ENCODE measurements around the gene SLC19A1.
A peak's percentile ranks its signal among the peaks of the same experiment; 100 is the strongest.

SLC19A1 gene

GRCh38 chr21:45558044-45558721 lies 15.9 kb upstream of the SLC19A1 start:
- no peak for DNase-seq (ENCODE audit: low read depth)

GRCh38 chr21:45557616-45558043 lies 15.4 kb upstream of the SLC19A1 start:
- no peak for DNase-seq (ENCODE audit: low read depth)

- DNase-seq (ENCODE audit: low read depth), result no peak
These were observed 14.7 kb upstream of the SLC19A1 start for GRCh38 chr21:45556645-45557615.

- no peak for DNase-seq (ENCODE audit: low read depth)
These were observed 14.0 kb upstream of the SLC19A1 start for GRCh38 chr21:45556302-45556644.

GRCh38 chr21:45555557-45556301 lies 13.5 kb upstream of the SLC19A1 start:
- DNase-seq (ENCODE audit: low read depth), result no peak

GRCh38 chr21:45555251-45555556 lies 13.0 kb upstream of the SLC19A1 start:
- DNase-seq (ENCODE audit: low read depth), result no peak

- peak; percentile 24 for DNase-seq (ENCODE audit: low read depth)
These were observed 12.4 kb upstream of the SLC19A1 start for GRCh38 chr21:45554477-45555175.

- DNase-seq (ENCODE audit: low read depth), result no peak
These were observed 10.6 kb upstream of the SLC19A1 start for GRCh38 chr21:45552696-45553391.

- DNase-seq (ENCODE audit: low read depth), result no peak
These were observed 9.8 kb upstream of the SLC19A1 start for GRCh38 chr21:45551783-45552695.

GRCh38 chr21:45551316-45551715 lies 9.1 kb upstream of the SLC19A1 start:
- peak; percentile 49 for DNase-seq (ENCODE audit: low read depth)

- DNase-seq (ENCODE audit: low read depth), result no peak
These were observed 8.4 kb upstream of the SLC19A1 start for GRCh38 chr21:45550522-45551210.

- no peak for DNase-seq (ENCODE audit: low read depth)
These were observed 7.6 kb upstream of the SLC19A1 start for GRCh38 chr21:45549626-45550463.

- no peak for DNase-seq (ENCODE audit: low read depth)
These were observed 6.7 kb upstream of the SLC19A1 start for GRCh38 chr21:45548711-45549491.

- no peak for DNase-seq (ENCODE audit: low read depth)
These were observed 5.3 kb upstream of the SLC19A1 start for GRCh38 chr21:45547545-45547900.

GRCh38 chr21:45546636-45547544 lies 4.7 kb upstream of the SLC19A1 start:
- no peak for DNase-seq (ENCODE audit: low read depth)

- DNase-seq (ENCODE audit: low read depth), result no peak
These were observed 3.7 kb upstream of the SLC19A1 start for GRCh38 chr21:45545691-45546531.

Measured in HS-5 (cell line).